RWPE2 (cell line): Measurements from ENCODE around the gene ADGRG6.

Source experiments
- ATAC-seq: fragments of 200-7000 bp; cut with Tn5 transposase; 3 replicates; pipeline ENCODE4 v1.9.1; 2021; ENCODE audit warnings: low read depth
- DNase-seq: peaks from one replicate; pipeline ENCODE4 v3.0.0-alpha.2; 2020; ENCODE audit warnings: low spot score
- H3K27ac ChIP-seq: fragments of 450-650 bp; 2 replicates; pipeline ENCODE4 v1.5.1; 2017; ENCODE audit warnings: mild to moderate bottlenecking; ENCODE audit not compliant: poor library complexity, severe bottlenecking
- H3K27me3 ChIP-seq: fragments of 250-450 bp; sonication (Bioruptor Pico); 2 replicates; pipeline ENCODE4 v1.5.1; 2021; ENCODE audit warnings: mild to moderate bottlenecking, moderate library complexity; ENCODE audit not compliant: insufficient read depth, poor library complexity, severe bottlenecking
- H3K36me3 ChIP-seq: fragments of 250-450 bp; sonication (Bioruptor Pico); 2 replicates; pipeline ENCODE4 v1.5.1; 2020; ENCODE audit warnings: low read depth, mild to moderate bottlenecking, moderate library complexity
- H3K4me1 ChIP-seq: fragments of 250-450 bp; sonication (Bioruptor Pico); 2 replicates; pipeline ENCODE4 v1.5.1; 2021; ENCODE audit warnings: mild to moderate bottlenecking, moderate library complexity; ENCODE audit not compliant: insufficient read depth, poor library complexity, severe bottlenecking
- H3K4me3 ChIP-seq: fragments of 250-450 bp; sonication (Bioruptor Pico); 2 replicates; pipeline ENCODE4 v1.5.1; 2021; ENCODE audit warnings: mild to moderate bottlenecking, moderate library complexity; ENCODE audit not compliant: severe bottlenecking
- H3K9me3 ChIP-seq: fragments of 250-450 bp; sonication (Bioruptor Pico); 2 replicates; pipeline ENCODE4 v1.5.1; 2021; ENCODE audit warnings: mild to moderate bottlenecking, moderate library complexity; ENCODE audit not compliant: severe bottlenecking
- TF ChIP-seq, protein P1 (sequence below): fragments of 450-650 bp; IDR thresholded peaks from one replicate; pipeline ENCODE4 v1.5.1; 2017; ENCODE audit warnings: mild to moderate bottlenecking, moderate library complexity; ENCODE audit not compliant: poor library complexity, severe bottlenecking

The ADGRG6 gene

DNA sequence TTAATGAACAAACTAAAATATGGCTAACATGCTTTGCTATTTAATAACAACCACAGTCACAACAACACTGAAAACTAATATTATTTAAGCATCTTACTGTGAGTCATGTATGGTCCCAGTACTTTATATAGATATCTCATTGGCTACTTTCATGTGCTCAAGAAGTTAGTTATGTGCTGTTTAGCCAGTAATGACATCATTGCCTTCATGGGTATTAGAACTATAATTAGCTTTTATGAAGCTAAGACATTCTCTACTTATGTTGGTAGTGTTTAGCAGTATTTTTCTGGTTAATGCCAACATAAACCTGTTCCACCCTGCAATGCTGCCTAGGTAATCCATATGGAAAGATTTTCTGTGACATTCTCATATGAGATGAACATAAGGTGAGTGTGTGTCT lies 56.1 kb downstream of the ADGRG6 start:
- ATAC-seq, result no peak
- no peak for DNase-seq
- H3K4me3 ChIP-seq, result no peak overlapping the region
- no peaks in the 10 kb centered on the region for H3K27me3 ChIP-seq
- TF ChIP-seq, protein P1, sequence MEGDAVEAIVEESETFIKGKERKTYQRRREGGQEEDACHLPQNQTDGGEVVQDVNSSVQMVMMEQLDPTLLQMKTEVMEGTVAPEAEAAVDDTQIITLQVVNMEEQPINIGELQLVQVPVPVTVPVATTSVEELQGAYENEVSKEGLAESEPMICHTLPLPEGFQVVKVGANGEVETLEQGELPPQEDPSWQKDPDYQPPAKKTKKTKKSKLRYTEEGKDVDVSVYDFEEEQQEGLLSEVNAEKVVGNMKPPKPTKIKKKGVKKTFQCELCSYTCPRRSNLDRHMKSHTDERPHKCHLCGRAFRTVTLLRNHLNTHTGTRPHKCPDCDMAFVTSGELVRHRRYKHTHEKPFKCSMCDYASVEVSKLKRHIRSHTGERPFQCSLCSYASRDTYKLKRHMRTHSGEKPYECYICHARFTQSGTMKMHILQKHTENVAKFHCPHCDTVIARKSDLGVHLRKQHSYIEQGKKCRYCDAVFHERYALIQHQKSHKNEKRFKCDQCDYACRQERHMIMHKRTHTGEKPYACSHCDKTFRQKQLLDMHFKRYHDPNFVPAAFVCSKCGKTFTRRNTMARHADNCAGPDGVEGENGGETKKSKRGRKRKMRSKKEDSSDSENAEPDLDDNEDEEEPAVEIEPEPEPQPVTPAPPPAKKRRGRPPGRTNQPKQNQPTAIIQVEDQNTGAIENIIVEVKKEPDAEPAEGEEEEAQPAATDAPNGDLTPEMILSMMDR, result no peak
- no peaks in the 10 kb centered on the region for H3K9me3 ChIP-seq
- no peak overlapping the region for H3K27ac ChIP-seq
- peaks cover 28% of the 10 kb centered on the region for H3K4me1 ChIP-seq
- peaks cover 4% of the 10 kb centered on the region; the same call in 1 of the 2 replicates for H3K36me3 ChIP-seq

DNA sequence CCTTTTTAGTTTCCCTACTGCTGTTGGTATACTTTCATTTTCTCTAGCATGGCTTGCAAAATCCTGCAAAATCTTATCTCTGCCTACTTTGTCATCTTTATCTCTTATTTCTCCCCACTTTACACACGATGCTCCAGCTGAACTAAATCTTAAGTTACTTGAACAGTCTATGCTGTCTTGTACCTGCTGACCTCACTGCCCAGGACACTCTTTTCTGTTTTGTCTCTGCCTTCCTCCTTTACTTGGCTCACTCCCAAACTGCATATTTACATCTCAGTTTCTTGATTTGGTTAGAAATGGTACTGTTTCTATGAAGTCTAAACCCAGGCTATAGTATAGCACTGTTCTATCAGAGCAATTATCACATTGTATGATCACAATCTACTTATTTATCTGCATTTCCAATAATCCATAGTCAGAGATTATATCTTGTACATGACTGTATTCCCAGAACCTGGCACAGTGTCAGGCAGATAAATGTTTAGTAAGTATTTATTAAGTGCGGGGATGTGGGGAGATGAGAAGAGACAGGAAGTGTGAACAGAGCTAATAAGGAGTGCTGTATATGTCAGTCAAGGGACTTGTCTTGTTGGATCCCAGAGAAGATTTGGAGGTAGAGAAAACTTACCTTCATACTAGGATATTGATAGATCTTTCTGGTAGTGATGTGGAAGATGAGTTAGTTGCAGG lies 57.6 kb downstream of the ADGRG6 start:
- ATAC-seq (0 out of 3 replicates have a peak, but pooled peaks have one; percentile 13), DNase-seq (no peak)
- Histone ChIP-seq H3K9me3 (no peaks in the 10 kb centered on the region), H3K4me1 (peaks cover 28% of the 10 kb centered on the region), H3K36me3 (peaks cover 4% of the 10 kb centered on the region; the same call in 1 of the 2 replicates), H3K27ac (no peak overlapping the region), H3K4me3 (no peak overlapping the region), H3K27me3 (no peaks in the 10 kb centered on the region)
- TF ChIP-seq, protein P1, result no peak

DNA sequence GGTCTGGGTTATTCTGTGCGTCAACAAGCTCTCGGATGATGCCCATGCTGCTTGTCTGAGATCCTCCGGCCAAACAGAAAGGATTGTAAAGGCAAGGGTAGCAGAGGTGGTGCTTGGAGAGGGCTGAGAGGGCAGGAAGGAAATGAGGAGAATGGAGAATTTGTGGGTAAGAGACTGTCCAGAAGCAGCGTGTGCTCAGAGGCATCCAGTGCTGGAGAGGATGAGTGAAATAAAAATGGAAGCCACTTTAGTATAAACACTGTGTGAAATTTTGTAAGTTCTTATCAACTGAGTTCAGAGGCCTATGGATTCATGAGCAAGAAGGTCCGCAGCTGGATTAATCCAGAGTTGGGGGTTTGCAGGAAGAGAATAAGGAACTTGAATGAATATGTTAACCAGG lies 59.5 kb downstream of the ADGRG6 start:
- H3K27ac ChIP-seq, result no peak overlapping the region
- DNase-seq (no peak), ATAC-seq (no peak)
- H3K4me1 ChIP-seq, result peaks cover 18% of the 10 kb centered on the region
- no peak overlapping the region for H3K4me3 ChIP-seq
- H3K36me3 ChIP-seq, result peaks cover 4% of the 10 kb centered on the region; the same call in 1 of the 2 replicates
- TF ChIP-seq, protein P1, result no peak
- no peaks in the 10 kb centered on the region for H3K27me3 ChIP-seq
- no peaks in the 10 kb centered on the region for H3K9me3 ChIP-seq

DNA sequence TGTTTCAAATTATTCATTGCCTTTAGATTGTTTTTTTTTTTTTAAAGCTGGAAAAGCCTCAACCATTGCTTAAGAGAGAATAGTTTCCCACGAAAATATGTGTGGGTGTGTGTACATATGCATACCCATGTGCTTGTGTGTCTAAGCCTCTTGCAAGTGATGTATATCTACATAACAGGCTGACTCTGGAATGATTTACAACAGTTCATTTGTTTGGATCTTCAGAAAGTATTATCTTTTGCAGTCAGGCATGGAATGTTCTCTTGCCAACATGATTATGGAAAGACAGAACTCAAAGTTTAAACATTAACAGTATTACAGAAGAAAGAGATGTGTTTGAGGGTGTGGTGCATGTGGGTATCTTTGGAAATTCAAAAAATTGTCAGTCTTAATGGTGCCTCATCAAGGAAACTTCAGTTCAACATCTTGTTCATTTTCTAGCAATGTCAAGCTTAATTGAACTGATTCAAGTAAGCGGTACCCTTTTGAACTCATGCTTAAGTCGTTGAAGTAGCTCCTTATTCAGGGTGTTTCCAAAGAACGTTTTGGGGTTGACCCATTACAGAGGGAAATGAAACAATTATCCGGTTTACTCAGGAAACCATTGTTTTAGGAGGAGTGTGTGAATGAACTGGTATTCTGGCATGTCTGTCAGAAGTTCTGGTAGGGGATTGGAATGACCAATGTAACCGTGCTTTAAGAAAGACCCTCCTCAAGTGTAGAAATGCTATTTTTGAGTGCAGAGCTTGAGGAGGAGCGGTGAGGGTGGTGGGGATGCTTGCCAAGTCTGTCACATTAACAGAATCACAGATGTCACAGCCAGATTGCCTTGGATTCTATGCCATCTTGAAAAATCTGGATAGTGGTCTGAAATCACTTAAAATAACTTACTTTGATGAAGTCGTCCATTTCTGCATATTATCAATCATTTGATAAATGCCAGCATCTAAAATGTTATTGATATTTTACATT lies 60.3 kb downstream of the ADGRG6 start:
- Histone ChIP-seq H3K27ac (no peak overlapping the region), H3K4me3 (no peak overlapping the region), H3K4me1 (peaks cover 14% of the 10 kb centered on the region), H3K36me3 (peaks cover 4% of the 10 kb centered on the region; the same call in 1 of the 2 replicates), H3K9me3 (no peaks in the 10 kb centered on the region), H3K27me3 (no peaks in the 10 kb centered on the region)
- ATAC-seq (peak; percentile 77), DNase-seq (no peak)
- TF ChIP-seq, protein P1, result no peak
